Neural crest cell (in vitro differentiated cells): ENCODE data around the gene S100A8. TPM values are rescaled to one million over a fixed set of nuclear protein-coding genes. Genes with fewer than 3 reads are reported as not detected.

ENCODE experiments used
- DNase-seq: peaks from one replicate; pipeline ENCODE4 v3.0.0; 2021; ENCODE audit warnings: low read depth, mixed read lengths, low spot score
- H3K27ac Mint-ChIP-seq: one replicate; pipeline ENCODE4 v1.8.0; 2021; ENCODE audit warnings: mild to moderate bottlenecking, mixed read lengths; ENCODE audit not compliant: unreplicated experiment
- H3K27me3 Mint-ChIP-seq: 2 replicates; pipeline ENCODE4 v1.8.0; 2021; ENCODE audit warnings: low read depth, mild to moderate bottlenecking, mixed read lengths
- H3K36me3 Mint-ChIP-seq: 2 replicates; pipeline ENCODE4 v1.8.0; 2021; ENCODE audit warnings: low read depth, mild to moderate bottlenecking, mixed read lengths
- H3K4me1 Mint-ChIP-seq: 2 replicates; pipeline ENCODE4 v1.8.0; 2021; ENCODE audit warnings: mixed read lengths
- H3K4me3 Mint-ChIP-seq: one replicate; pipeline ENCODE4 v1.8.0; 2021; ENCODE audit warnings: mild to moderate bottlenecking, mixed read lengths
- H3K9me3 Mint-ChIP-seq: 2 replicates; pipeline ENCODE4 v1.8.0; 2021; ENCODE audit warnings: mixed read lengths
- total RNA-seq: library from RNA; stranded (reverse); gene quantifications from 2 replicates; pipeline ENCODE4 v1.2.1, GENCODE V29; 2021
- TF ChIP-seq, protein P1 (sequence below): fragments of 200-600 bp; sonication (generic); conservative IDR thresholded peaks from 2 replicates; pipeline ENCODE4 v1.5.0; 2021; ENCODE audit warnings: antibody characterized with exemption, mild to moderate bottlenecking

The S100A8 gene
- total RNA-seq, 1 donor from 2014 or later, result not detected

DNA sequence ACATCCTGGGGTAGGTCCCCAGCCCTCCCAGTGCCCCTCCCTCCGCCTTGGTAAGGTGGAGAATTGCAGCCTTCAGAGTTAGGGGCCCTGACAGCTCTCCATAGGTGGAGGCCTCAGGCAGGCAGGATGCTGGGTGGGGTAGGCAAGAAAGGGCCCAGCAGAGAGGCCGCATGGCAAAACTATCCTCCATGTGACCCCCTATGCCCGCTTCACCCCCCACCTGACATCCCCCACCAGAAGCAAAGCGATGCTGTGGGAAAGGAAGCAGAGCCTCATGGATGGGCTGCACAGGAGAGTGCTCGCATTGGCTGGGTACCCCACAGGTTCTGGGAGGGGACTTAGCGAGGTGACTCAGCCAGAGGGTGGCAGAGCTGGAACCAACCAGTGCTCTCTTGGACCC, 31.6 kb downstream of the S100A8 start:
- DNase-seq, result no peak
- no peak overlapping the region for H3K4me3 Mint-ChIP-seq
- H3K27ac Mint-ChIP-seq, result no peak overlapping the region
- TF ChIP-seq, protein P1, sequence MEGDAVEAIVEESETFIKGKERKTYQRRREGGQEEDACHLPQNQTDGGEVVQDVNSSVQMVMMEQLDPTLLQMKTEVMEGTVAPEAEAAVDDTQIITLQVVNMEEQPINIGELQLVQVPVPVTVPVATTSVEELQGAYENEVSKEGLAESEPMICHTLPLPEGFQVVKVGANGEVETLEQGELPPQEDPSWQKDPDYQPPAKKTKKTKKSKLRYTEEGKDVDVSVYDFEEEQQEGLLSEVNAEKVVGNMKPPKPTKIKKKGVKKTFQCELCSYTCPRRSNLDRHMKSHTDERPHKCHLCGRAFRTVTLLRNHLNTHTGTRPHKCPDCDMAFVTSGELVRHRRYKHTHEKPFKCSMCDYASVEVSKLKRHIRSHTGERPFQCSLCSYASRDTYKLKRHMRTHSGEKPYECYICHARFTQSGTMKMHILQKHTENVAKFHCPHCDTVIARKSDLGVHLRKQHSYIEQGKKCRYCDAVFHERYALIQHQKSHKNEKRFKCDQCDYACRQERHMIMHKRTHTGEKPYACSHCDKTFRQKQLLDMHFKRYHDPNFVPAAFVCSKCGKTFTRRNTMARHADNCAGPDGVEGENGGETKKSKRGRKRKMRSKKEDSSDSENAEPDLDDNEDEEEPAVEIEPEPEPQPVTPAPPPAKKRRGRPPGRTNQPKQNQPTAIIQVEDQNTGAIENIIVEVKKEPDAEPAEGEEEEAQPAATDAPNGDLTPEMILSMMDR, result no peak
- H3K9me3 Mint-ChIP-seq, result no peaks in the 10 kb centered on the region
- no peaks in the 10 kb centered on the region for H3K4me1 Mint-ChIP-seq
- no peaks in the 10 kb centered on the region for H3K36me3 Mint-ChIP-seq
- peaks cover 25% of the 10 kb centered on the region for H3K27me3 Mint-ChIP-seq

DNA sequence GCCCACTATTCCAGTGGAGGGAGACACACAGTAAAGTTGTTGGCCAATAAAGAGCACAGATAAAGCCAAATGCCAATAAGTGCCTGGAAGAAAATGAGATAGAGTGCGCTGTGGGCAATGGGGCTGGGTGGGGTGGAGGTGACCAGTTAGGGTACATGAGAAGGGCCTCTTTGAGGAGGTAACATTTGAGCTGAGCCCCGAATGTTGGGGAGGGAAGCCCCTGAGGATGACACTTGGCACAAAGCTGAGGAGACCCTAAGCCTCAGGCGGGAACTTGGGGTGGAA, 32.2 kb downstream of the S100A8 start:
- no peaks in the 10 kb centered on the region for H3K4me1 Mint-ChIP-seq
- no peaks in the 10 kb centered on the region for H3K9me3 Mint-ChIP-seq
- H3K4me3 Mint-ChIP-seq, result no peak overlapping the region

DNA sequence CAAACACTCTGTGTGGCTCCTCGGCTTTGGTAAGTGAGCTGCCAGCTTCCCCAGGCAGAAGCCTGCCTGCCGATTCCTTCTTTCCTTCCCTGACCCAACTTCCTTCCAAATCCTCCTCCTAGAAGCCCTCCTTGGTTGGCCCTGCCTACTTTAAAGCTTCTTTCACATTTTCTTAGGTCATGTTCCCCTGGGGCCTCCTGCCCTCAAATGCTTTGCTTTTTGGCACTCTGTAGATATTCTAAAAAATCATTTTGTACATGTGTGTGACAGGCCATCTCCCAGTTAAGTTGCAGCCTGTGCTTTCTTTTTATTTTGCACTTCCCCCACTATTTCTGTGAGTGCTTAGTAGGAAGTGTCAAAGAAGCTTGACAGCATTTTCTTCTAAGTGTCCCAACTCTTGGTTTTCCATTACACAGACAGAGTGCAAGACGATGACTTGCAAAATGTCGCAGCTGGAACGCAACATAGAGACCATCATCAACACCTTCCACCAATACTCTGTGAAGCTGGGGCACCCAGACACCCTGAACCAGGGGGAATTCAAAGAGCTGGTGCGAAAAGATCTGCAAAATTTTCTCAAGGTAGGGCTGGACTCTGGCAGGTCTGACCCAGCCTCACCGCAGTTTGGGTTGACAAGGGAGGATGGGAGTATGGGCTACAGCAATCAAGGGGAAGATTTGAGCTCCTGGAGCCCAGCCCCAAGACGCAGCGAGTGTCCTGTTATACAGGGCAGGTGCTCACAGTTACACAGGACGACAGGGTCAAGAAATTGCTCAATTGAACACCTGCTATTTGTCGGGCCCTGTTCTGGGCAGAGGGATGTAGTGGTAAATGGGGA, 32.8 kb downstream of the S100A8 start, which contains the start of gene S100A9:
TSS of gene S100A9 (plus strand) at position 2 of the 838 bp plus-strand sequence. CDS start at position 432, 430 bp downstream.
- Mint-ChIP-seq H3K27ac (no peak within 1 kb of the TSS), H3K4me1 (no peaks in the 10 kb centered on the region), H3K36me3 (no peaks in the 10 kb centered on the region), H3K9me3 (no peaks in the 10 kb centered on the region), H3K27me3 (peaks cover 21% of the 10 kb centered on the region), H3K4me3 (no peak within 1 kb of the TSS)
- TF ChIP-seq, protein P1, result no peak
- no peak for DNase-seq

More for the DNA sequence above, 32.2 kb downstream of the S100A8 start:
- H3K27me3 Mint-ChIP-seq, result peaks cover 23% of the 10 kb centered on the region
- no peak for DNase-seq
- TF ChIP-seq, protein P1, result no peak
- H3K36me3 Mint-ChIP-seq, result no peaks in the 10 kb centered on the region
- no peak overlapping the region for H3K27ac Mint-ChIP-seq

DNA sequence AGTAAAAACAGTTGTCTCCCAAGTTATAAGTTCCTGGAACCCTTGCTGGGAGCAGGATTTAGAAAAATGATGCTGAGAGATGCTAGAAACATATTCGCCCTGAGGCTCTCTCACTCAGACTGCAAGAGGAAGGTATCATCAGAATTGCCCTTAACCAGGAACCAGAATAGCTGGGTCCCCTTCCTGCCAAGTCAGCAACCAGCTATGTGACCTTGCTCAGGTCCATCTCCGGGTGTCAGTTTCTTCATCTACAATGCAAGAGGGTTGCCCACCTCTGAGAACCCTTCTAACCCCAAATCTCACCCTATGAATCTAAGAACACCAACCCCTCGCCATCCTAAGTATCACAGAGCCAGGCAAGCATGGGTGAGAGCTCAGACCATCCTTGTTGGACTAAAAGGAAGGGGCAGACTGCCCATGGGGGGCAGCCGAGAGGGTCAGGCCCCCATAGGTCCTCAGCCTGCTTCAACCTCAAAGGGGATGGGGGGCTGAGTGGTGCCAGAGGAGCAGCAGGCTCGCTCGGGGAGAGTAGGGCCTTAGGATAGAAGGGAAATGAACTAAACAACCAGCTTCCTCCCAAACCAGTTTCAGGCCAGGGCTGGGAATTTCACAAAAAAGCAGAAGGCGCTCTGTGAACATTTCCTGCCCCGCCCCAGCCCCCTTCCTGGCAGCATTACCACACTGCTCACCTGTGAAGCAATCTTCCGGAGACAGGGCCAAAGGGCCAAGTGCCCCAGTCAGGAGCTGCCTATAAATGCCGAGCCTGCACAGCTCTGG, 33.6 kb downstream of the S100A8 start:
- Mint-ChIP-seq H3K36me3 (no peaks in the 10 kb centered on the region), H3K27me3 (peaks cover 13% of the 10 kb centered on the region), H3K4me1 (no peaks in the 10 kb centered on the region), H3K9me3 (no peaks in the 10 kb centered on the region), H3K27ac (no peak overlapping the region), H3K4me3 (no peak overlapping the region)
- DNase-seq, result no peak
- TF ChIP-seq, protein P1, result no peak

DNA sequence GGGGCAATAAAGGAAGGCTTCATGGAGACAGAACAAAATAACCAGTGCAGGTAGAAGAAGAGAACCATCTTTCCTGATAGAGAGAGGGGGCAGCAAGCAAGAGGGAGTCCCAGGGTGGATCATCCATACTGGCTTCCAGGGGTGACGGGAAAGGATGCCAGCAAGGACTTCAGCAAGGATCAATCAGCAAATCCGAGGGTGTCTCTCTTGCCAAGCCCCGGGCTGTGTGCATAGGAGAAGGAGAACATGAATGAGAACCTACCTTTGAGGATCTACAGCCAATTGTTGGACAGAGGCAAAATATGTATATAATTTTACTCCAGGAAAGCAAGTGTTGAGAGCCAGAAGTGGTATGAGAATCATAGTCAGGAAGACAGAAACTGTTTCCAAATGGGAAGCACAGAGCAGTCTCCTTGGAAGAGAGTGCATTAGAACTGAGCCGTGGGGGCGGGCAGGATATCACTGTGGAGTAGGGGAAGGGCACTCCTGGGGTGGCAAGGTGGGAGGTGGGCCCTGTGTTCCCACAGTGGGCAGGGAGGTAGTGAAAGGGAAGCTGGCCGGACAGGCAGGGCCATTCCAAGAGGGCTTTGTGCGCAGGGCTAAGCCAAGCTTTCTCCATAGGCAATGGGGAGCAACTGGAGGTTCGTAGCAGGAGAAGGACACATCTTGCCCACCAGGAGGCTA, 34.3 kb downstream of the S100A8 start:
- no peak overlapping the region for H3K4me3 Mint-ChIP-seq
- TF ChIP-seq, protein P1, result no peak
- DNase-seq, result no peak
- no peaks in the 10 kb centered on the region for H3K36me3 Mint-ChIP-seq
- no peaks in the 10 kb centered on the region for H3K9me3 Mint-ChIP-seq
- H3K27ac Mint-ChIP-seq, result no peak overlapping the region
- no peaks in the 10 kb centered on the region for H3K4me1 Mint-ChIP-seq
- peaks cover 17% of the 10 kb centered on the region for H3K27me3 Mint-ChIP-seq
